ENCODE results near the gene TMEM138.

The TMEM138 gene

GRCh38 chr11:61361741-61362541 is at the start of gene TMEM138, which contains the start of gene CYB561A3:
Gene TMEM138 (plus strand): TSS chr11:61362374. CDS start chr11:61364391, 2,017 bp downstream.
Gene CYB561A3 (minus strand): TSS chr11:61361882. CDS start chr11:61356713, 5,169 bp downstream.
- peak; percentile 93 for DNase-seq

GRCh38 chr11:61315260-61315659 is 46.9 kb upstream of the TMEM138 start:
- DNase-seq, result no peak

DNA sequence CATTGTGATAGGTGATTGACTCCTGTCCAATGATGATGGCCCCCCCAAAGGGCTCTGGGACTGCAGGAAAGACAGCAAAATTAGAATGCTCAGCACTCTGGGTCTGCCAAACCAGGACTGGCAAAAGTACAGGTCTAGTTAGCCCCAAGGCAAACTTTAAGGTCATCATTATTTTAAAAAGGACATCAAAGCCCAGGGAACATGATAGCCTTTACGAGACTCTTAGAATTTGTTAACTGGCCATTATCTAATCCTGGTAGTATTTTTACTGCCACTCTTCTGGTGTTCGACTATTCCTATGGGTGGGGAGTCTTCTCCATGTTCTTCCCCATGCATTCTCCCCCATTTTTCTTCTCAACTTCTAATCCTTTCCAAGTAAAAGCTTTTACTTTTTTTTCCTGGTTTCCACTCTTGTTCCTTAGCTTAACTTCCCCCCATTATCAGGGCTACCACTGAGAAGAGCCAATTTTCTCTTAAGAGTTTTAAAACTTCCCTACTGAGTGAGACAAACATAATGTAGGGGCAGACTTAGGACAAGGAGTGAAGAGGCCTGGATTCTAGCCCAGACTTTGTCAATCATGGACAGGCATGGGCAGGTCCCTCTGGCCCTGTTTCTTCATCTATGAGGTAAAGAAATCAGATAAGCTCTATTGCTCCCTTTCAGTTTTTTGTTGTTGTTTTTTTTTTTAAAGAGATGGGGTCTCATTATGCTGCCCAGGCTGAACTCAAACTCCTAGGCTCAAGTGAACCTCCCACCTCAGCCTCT is 36.3 kb upstream of the TMEM138 start:
- DNase-seq, result no peak

GRCh38 chr11:61327669-61328071 is 34.5 kb upstream of the TMEM138 start:
- DNase-seq, result no peak

DNA sequence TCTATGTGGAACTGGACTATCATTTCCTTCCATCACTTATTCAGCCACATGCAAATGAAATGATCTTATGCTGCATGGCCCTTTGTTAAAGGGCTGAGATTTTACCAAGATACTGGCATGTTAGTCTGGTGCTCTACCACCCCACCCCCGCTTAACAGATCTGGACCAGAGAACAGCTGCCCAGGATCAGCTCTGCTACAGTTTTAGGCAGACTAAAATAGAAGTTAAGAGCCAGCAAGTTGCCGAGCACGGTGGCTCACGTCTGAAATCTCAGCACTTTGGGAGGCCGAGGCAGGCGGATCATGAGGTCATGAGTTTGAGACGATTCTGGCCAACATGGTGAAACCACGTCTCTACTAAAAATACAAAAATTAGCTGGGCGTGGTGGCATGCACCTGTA is 33.8 kb upstream of the TMEM138 start:
- no peak for DNase-seq

- DNase-seq, result no peak
These were observed 32.3 kb upstream of the TMEM138 start for GRCh38 chr11:61329871-61330270.

GRCh38 chr11:61331651-61332050 is 30.5 kb upstream of the TMEM138 start:
- DNase-seq, result peak; percentile 67

GRCh38 chr11:61332281-61332796 is 29.8 kb upstream of the TMEM138 start:
- no peak for DNase-seq

- peak; percentile 83 for DNase-seq
These were observed 29.2 kb upstream of the TMEM138 start, which contains the start of the genes DDB1 and TKFC for GRCh38 chr11:61332797-61333549. Gene DDB1 (minus strand): TSS chr11:61333105. CDS start chr11:61332968, 137 bp downstream. Gene TKFC (plus strand): TSS chr11:61333228. CDS start chr11:61334729, 1,501 bp downstream.

GRCh38 chr11:61333550-61334433 is 28.4 kb upstream of the TMEM138 start:
- DNase-seq, result no peak

GRCh38 chr11:61334434-61335354 is 27.5 kb upstream of the TMEM138 start:
- no peak for DNase-seq

GRCh38 chr11:61335355-61335710 is 26.8 kb upstream of the TMEM138 start:
- DNase-seq, result no peak

DNA sequence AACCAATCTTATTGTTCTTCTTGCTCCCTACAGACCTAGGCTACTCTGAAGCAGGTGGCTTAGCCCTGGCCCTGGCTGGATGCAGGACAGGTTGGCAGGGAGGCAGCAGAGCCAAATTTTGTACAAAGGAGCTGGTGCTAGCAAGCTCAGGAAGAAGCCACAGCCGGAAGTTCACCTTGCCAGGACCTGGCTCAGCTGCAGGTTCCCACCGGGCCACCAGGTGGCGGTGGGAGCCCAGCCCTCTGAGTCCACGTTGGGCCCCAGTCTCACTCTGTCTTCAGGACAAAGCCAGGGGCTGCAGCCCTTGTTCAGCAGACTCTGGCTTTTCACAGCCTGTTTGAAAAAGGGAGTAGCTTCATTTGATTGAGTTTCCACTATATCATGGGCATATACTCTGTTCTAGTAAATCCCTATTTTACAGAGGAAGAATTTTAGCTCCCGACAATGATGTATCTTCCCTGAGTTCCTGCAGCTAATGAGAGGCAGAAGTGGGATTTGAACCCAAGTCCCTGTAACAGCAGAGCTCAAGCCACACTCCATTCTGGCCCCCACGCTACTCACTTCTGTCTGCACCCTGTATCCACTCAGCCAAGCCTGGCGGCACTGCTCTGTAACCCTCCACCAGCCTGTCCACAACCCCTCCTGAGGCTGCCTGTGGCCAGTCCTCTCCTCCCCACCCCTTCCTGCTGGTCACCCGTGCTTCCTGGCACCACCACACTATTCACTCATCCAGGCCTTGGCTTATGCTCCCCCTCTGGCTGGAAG is 25.8 kb upstream of the TMEM138 start:
- peak; percentile 52 for DNase-seq

DNA sequence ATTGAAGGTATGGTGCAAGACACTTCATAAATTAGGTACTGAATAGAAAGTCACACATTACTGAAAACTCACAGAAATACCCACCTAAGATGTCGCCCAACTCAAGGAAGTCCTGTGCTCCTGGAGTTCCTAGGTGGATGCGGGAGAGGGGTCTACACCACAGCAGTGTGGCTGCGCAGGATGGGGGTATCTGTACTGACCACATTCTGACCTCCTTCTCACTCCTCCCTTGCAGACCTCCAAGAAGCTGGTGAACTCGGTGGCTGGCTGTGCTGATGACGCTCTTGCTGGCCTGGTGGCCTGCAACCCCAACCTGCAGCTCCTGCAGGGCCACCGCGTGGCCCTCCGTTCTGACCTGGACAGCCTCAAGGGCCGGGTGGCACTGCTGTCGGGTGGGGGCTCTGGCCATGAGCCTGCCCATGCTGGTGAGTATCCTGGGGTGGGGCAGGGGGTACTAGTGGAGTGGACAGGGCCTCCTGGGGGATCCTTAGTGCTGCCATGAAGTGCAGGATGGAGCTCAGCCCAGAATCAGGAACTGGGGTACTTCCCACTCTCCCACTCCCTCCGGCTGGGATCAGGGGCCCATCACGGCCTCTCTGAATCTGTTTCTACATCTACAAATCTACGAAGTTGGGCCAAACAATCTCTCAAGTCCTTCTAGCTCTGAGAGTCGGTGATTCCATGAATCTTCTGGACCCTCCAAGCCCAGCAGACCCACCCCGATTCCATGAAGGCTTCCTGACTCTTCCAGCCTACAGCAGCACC is 24.3 kb upstream of the TMEM138 start:
- no peak for DNase-seq

GRCh38 chr11:61338783-61339489 is 23.2 kb upstream of the TMEM138 start:
- no peak for DNase-seq

DNA sequence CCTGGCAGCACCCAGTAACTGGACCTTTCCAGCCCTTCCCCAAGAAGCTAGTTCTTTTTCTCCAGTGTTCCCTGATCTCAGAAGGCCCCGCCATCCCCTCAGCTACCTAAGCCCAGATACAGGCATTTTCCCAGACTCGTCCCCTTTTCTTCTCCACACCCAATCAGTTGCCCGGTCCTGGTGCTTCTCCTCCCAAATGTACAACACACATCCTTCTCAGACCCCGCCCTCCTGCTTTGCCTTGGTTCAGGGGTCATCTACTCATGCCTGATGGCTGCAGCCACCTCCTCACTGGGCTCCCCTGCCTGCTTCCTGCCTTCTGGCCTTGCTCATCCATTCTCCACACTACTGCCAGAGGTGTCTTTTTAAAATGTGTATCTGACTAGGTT is 22.7 kb upstream of the TMEM138 start:
- DNase-seq, result no peak

DNA sequence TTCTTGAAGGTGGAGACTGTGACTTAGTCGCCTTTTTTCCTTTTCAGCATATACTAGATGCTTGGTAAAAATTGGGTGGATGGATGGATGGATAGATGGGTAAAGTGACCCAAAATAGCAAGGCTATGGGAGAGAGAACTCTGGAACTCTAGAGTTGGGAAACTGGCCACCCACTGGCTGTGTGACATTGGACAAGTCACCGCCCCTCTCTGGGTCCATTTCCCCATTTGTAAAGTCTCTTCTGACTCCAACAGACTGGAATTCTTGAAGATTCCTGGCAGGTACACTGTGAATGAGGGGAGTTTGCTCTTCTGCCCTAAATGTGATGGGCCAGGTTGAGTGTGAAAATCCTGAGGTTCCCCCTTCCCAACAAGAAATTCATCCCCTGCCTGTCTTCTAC is 21.2 kb upstream of the TMEM138 start:
- no peak for DNase-seq

DNA sequence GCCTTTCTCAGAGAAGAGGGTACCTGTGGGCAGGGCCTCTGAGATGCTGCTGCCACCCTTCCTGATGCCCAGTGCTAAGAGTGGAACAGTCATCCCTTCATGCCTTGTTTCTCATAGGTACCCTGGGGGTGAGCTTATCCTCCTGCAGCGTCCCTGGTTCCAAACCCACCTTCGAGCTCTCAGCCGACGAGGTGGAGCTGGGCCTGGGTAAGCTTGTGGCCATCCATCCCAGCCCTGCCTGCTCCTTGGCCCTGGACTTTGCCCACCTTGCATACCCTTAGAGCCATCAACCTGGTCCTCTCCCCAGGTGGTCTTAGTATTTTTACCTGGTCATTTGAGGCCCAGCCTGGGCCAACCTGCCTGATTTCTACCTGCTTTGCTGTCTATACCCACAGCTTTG is 20.5 kb upstream of the TMEM138 start:
- DNase-seq, result no peak

Data from MV-4-11 (cell line).